Measurements from ENCODE around the gene BARHL1.

DNA sequence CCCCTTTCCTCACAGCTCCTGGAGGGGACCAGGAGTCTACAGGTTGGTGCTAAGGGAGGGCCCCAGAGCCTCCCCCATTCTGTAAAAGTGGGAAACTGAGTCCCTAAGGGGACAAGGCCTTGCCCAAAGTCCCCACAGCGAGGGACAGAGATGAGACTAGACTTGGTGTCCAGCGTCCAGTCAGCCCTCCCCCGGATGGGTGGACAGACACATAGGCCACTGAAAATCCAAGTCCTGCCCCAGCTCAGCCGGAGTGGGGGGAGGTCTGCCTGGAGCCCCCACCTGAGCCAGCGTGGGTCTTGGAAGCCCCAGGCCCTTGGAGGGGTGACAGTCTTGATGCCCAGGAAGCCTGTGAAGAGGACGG lies 5.2 kb downstream of the BARHL1 start:
- TF ChIP-seq, protein P1, sequence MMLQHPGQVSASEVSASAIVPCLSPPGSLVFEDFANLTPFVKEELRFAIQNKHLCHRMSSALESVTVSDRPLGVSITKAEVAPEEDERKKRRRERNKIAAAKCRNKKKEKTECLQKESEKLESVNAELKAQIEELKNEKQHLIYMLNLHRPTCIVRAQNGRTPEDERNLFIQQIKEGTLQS (IDR thresholded peaks at IDR 0.05), result no peak
- no peak for TF ChIP-seq JUND (IDR thresholded peaks at IDR 0.05)
- TF ChIP-seq CTCF (IDR thresholded peaks at IDR 0.05 in 2 of 3, conservative IDR thresholded peaks at IDR 0.05 in 1 of 3; ENCODE audit: borderline replicate concordance in 1 of 3, insufficient read depth in 1 of 3, low read depth in 2 of 3, low read length in 2 of 3), result no peak
- no peak for TF ChIP-seq CBX3 (IDR thresholded peaks at IDR 0.05; ENCODE audit: low read depth)
- no peak for TF ChIP-seq YY1 (IDR thresholded peaks at IDR 0.05; ENCODE audit: extremely low read depth, insufficient replicate concordance, low read depth, low read length)
- no peak for TF ChIP-seq POLR2A (IDR thresholded peaks at IDR 0.05; ENCODE audit: borderline replicate concordance, extremely low read depth, insufficient read depth, insufficient read length)
- TF ChIP-seq MAX (IDR thresholded peaks at IDR 0.05), result no peak
- TF ChIP-seq FOSL1 (IDR thresholded peaks at IDR 0.05; ENCODE audit: low read depth), result no peak

All from HCT116 (cell line).